ENCODE results near the gene TMTC1. TPM values are rescaled to one million over a fixed set of nuclear protein-coding genes. Genes with fewer than 3 reads are reported as not detected.

Gene TMTC1
- total and polyA plus RNA-seq, 11 donors: 8.8 to 101 (median 41.4) TPM

- no peak overlapping the region for H3K4me3 ChIP-seq
- intact Hi-C loops (cut with DNase I): loop anchor here in 3 of 10 donors (10.0 kb wide), 2 partner anchors 757 to 1277 kb away; no protein-coding TSS in a partner anchor
- WGBS, 4 donors: 45 to 53% (median 49%) methylated on average over 4 of the region's 4 CpGs
- peaks cover 0 to 11% (median 0%) of the 10 kb centered on the region in 12 donors for H3K4me1 ChIP-seq
- H3K27me3 ChIP-seq: no peaks in the 10 kb centered on the region
- no peak overlapping the region for H3K27ac ChIP-seq
- TF ChIP-seq POLR2A (IDR thresholded peaks at IDR 0.05): no peak
- TF ChIP-seq CTCF (IDR thresholded peaks at IDR 0.05): no peak
- peak in 3 of 4 donors; percentile 7 to 84 (median 64) for ATAC-seq
- no peaks in the 10 kb centered on the region for H3K9me3 ChIP-seq
- DNase-seq: peak in 1 of 5 donors; percentile 37
- peaks cover 0 to 9% (median 0%) of the 10 kb centered on the region in 9 donors for H3K36me3 ChIP-seq
Observed at GRCh38 chr12:29528161-29528560, 255.6 kb downstream of the TMTC1 start.

- no peak for ATAC-seq
- no peaks in the 10 kb centered on the region for H3K4me1 ChIP-seq
- 62 to 81% (median 69%) methylated on average over 2 of the region's 2 CpGs for WGBS, 4 donors
- no peak for DNase-seq
- no peaks in the 10 kb centered on the region for H3K27me3 ChIP-seq
- H3K27ac ChIP-seq: no peak overlapping the region
- TF ChIP-seq CTCF (IDR thresholded peaks at IDR 0.05): no peak
- no peak for TF ChIP-seq POLR2A (IDR thresholded peaks at IDR 0.05)
- H3K4me3 ChIP-seq: no peak overlapping the region
- peaks cover 0 to 32% (median 12%) of the 10 kb centered on the region in 9 donors for H3K36me3 ChIP-seq
- intact Hi-C loops (cut with DNase I): loop anchor here in 3 of 10 donors (10.0 kb wide), 2 partner anchors 763 to 1283 kb away; no protein-coding TSS in a partner anchor
- no peaks in the 10 kb centered on the region for H3K9me3 ChIP-seq
Observed at GRCh38 chr12:29521951-29522350, 261.8 kb downstream of the TMTC1 start.

- no peak for ATAC-seq
- Histone ChIP-seq H3K4me3 (no peak overlapping the region), H3K9me3 (no peaks in the 10 kb centered on the region), H3K27me3 (no peaks in the 10 kb centered on the region), H3K36me3 (peaks cover 0 to 48% (median 33%) of the 10 kb centered on the region in 9 donors), H3K27ac (no peak overlapping the region), H3K4me1 (no peaks in the 10 kb centered on the region)
- peak in 1 of 5 donors; percentile 13 for DNase-seq
- intact Hi-C loops (cut with DNase I): loop anchor here in 8 of 10 donors (5.0 to 10.0 kb wide), 3 partner anchors 765 to 1285 kb away; no protein-coding TSS in a partner anchor
- TF ChIP-seq CTCF (IDR thresholded peaks at IDR 0.05) (peak; percentile 48 to 77 (median 66)), POLR2A (IDR thresholded peaks at IDR 0.05) (no peak)
Observed at GRCh38 chr12:29519585-29520182, 264.1 kb downstream of the TMTC1 start.

- H3K27ac ChIP-seq: no peak overlapping the region
- no peaks in the 10 kb centered on the region for H3K4me1 ChIP-seq
- WGBS, 4 donors: 80 to 91% (median 89%) methylated on average over 2 of the region's 2 CpGs
- DNase-seq (no peak), ATAC-seq (no peak)
- no peaks in the 10 kb centered on the region for H3K9me3 ChIP-seq
- H3K27me3 ChIP-seq: no peaks in the 10 kb centered on the region
- no peak for TF ChIP-seq POLR2A (IDR thresholded peaks at IDR 0.05)
- no peak for TF ChIP-seq CTCF (IDR thresholded peaks at IDR 0.05)
- no peak overlapping the region for H3K4me3 ChIP-seq
- intact Hi-C loops (cut with DNase I): loop anchor here in 6 of 10 donors (5.0 to 10.0 kb wide), 3 partner anchors 766 to 1286 kb away; no protein-coding TSS in a partner anchor
- peaks cover 0 to 61% (median 41%) of the 10 kb centered on the region in 9 donors for H3K36me3 ChIP-seq
Observed at GRCh38 chr12:29518407-29518806, 265.3 kb downstream of the TMTC1 start.

Data from heart left ventricle (tissue), 16 donors.